Mesenchymal stem cell (in vitro differentiated cells and primary cell): ENCODE data around the gene BCAS4. TPM values are rescaled to one million over a fixed set of nuclear protein-coding genes. Genes with fewer than 3 reads are reported as not detected.

Experiments used
- DNase-seq: peaks from one replicate; pipeline ENCODE4 v3.0.0-alpha.2; 2013
- H2AFZ ChIP-seq: one replicate; pipeline ENCODE4 v1.6.1; 2013; ENCODE audit warnings: low read depth, mild to moderate bottlenecking, control low read depth, inconsistent platforms, low read length, moderate library complexity
- H2AK5ac ChIP-seq: 2 replicates; pipeline ENCODE4 v1.6.1; 2013; ENCODE audit warnings: low read length, moderate library complexity, mild to moderate bottlenecking, inconsistent platforms; ENCODE audit not compliant: severe bottlenecking
- H2BK120ac ChIP-seq: one replicate; pipeline ENCODE4 v1.6.1; 2013; ENCODE audit warnings: low read depth, mild to moderate bottlenecking, inconsistent platforms, low read length, moderate library complexity
- H2BK12ac ChIP-seq, 2 experiments: one replicate each; pipeline ENCODE4 v1.6.1; 2013; ENCODE audit warnings: inconsistent platforms in 2 of 2, low read length in 2 of 2, mild to moderate bottlenecking in 2 of 2, moderate library complexity in 2 of 2, control low read depth in 1 of 2
- H2BK15ac ChIP-seq: one replicate; pipeline ENCODE4 v1.6.1; 2013; ENCODE audit warnings: mild to moderate bottlenecking, low read depth, inconsistent platforms; ENCODE audit not compliant: poor library complexity, severe bottlenecking
- H2BK5ac ChIP-seq: 2 replicates; pipeline ENCODE4 v1.6.1; 2013; ENCODE audit warnings: low read depth, mild to moderate bottlenecking, low read length, control low read depth, inconsistent platforms; ENCODE audit not compliant: poor library complexity, severe bottlenecking
- H3K14ac ChIP-seq, 2 experiments: one replicate each; pipeline ENCODE4 v1.6.1; 2013; ENCODE audit warnings: inconsistent platforms in 2 of 2, low read length in 2 of 2, control low read depth in 1 of 2, mild to moderate bottlenecking in 1 of 2, moderate library complexity in 1 of 2
- H3K18ac ChIP-seq, 2 experiments: one replicate each; pipeline ENCODE4 v1.6.1; 2013; ENCODE audit warnings: inconsistent platforms in 2 of 2, low read length in 2 of 2, control low read depth in 1 of 2, low read depth in 1 of 2, mild to moderate bottlenecking in 1 of 2
- H3K23ac ChIP-seq, 2 experiments: one replicate each; pipeline ENCODE4 v1.6.1; 2013; ENCODE audit warnings: inconsistent platforms in 2 of 2, low read length in 2 of 2, mild to moderate bottlenecking in 2 of 2, moderate library complexity in 2 of 2, control low read depth in 1 of 2
- H3K27ac ChIP-seq: 2 replicates; pipeline ENCODE4 v1.5.1; 2013; ENCODE audit warnings: mild to moderate bottlenecking, moderate library complexity, low read length, control low read depth, inconsistent platforms; ENCODE audit not compliant: poor library complexity, severe bottlenecking
- H3K27me3 ChIP-seq, 2 experiments: 2 replicates each; pipeline versions ENCODE4 v1.6.1 to v1.7.0; 2013; ENCODE audit warnings: low read length in 2 of 2, mild to moderate bottlenecking in 2 of 2, moderate library complexity in 2 of 2, control low read depth in 1 of 2, inconsistent platforms in 1 of 2; ENCODE audit not compliant: control insufficient read depth in 1 of 2, insufficient read depth in 1 of 2
- H3K36me3 ChIP-seq, 2 experiments: 2 replicates each; pipeline versions ENCODE4 v1.6.1 to v1.7.0; 2013; ENCODE audit warnings: low read length in 2 of 2, control low read depth in 1 of 2, inconsistent platforms in 1 of 2, low read depth in 1 of 2, mild to moderate bottlenecking in 1 of 2; ENCODE audit not compliant: insufficient read depth in 2 of 2, control insufficient read depth in 1 of 2
- H3K4ac ChIP-seq, 2 experiments: one replicate each; pipeline ENCODE4 v1.6.1; 2013; ENCODE audit warnings: inconsistent platforms in 2 of 2, low read length in 2 of 2, mild to moderate bottlenecking in 2 of 2, moderate library complexity in 2 of 2, control low read depth in 1 of 2, low read depth in 1 of 2
- H3K4me1 ChIP-seq: 2 replicates; pipeline ENCODE4 v1.6.1; 2013; ENCODE audit warnings: low read depth, low read length, control low read depth; ENCODE audit not compliant: control insufficient read depth, insufficient read depth
- H3K4me2 ChIP-seq: 2 replicates; pipeline ENCODE4 v1.6.1; 2013; ENCODE audit warnings: low read length, mild to moderate bottlenecking, inconsistent platforms; ENCODE audit not compliant: poor library complexity, severe bottlenecking
- H3K4me3 ChIP-seq, 2 experiments: 2 replicates each; pipeline versions ENCODE4 v1.5.1 to v1.7.0; 2013; ENCODE audit warnings: low read length in 2 of 2, mild to moderate bottlenecking in 2 of 2, control low read depth in 1 of 2, low read depth in 1 of 2; ENCODE audit not compliant: insufficient read depth in 1 of 2
- H3K79me1 ChIP-seq: replicated peaks from 2 replicates; pipeline ENCODE4 v1.6.1; 2013; ENCODE audit warnings: mild to moderate bottlenecking, control low read depth, low read length, inconsistent platforms; ENCODE audit not compliant: poor library complexity, severe bottlenecking
- H3K9ac ChIP-seq: 2 replicates; pipeline ENCODE4 v1.7.0; 2013; ENCODE audit warnings: mild to moderate bottlenecking, low read length, moderate library complexity
- H3K9me3 ChIP-seq: 2 replicates; pipeline ENCODE4 v1.7.0; 2013; ENCODE audit warnings: mild to moderate bottlenecking, low read length; ENCODE audit not compliant: control insufficient read depth
- H4K8ac ChIP-seq: one replicate; pipeline ENCODE4 v1.6.1; 2013; ENCODE audit warnings: inconsistent platforms, mild to moderate bottlenecking, low read length, moderate library complexity
- H4K91ac ChIP-seq: one replicate; pipeline ENCODE4 v1.6.1; 2013; ENCODE audit warnings: mild to moderate bottlenecking, low read length, inconsistent platforms
- WGBS: methylation state at CpG from one replicate; pipeline ENCODE4 v1.1.7; 2013; ENCODE audit warnings: mixed read lengths; 5-methylcytosine and 5-hydroxymethylcytosine counted together
- small RNA-seq: library from polyadenylated mRNA; stranded (forward); fragments of <200 nt; extraction: miRNeasy Mini kit (QIAGEN cat#:217004); gene quantifications from one replicate; pipeline ENCODE3, GENCODE V24; 2013; ENCODE audit warnings: low read depth

The BCAS4 gene

DNA sequence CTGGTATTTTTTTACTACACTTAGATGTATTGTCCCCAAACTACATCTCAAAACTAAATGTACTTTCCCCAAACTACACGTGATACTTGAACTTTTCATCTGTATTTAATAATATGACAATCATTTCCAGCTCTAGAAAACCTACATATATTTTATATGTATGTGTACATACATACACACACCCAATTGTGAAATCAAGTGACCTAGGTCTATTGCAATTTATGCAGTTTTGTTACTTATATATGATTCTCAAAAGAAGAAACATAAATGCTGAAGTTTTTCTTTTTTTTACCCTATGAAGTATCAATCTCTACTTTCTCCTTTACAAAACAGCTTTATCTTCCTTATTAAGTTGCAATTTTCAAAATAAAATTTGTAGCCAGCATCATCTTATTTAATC lies 131.7 kb downstream of the BCAS4 start:
- Histone ChIP-seq H2BK120ac (no peak overlapping the region), H2BK12ac (no peak overlapping the region), H3K4me3 (no peak overlapping the region), H3K27me3 (no peaks in the 10 kb centered on the region), H3K23ac (no peak overlapping the region), H3K27ac (no peak overlapping the region), H2AK5ac (no peak overlapping the region), H2BK5ac (no peak overlapping the region), H2AFZ (no peak overlapping the region), H3K4me1 (peaks cover 9% of the 10 kb centered on the region), H3K9ac (no peak overlapping the region), H3K9me3 (no peaks in the 10 kb centered on the region), H3K14ac (no peak overlapping the region), H3K79me1 (no peaks in the 10 kb centered on the region), H2BK15ac (no peak overlapping the region), H4K91ac (no peak overlapping the region), H3K4me2 (no peak overlapping the region), H3K4ac (no peak overlapping the region), H3K36me3 (peaks cover 9 to 37% of the 10 kb centered on the region in 2 experiments), H4K8ac (no peak overlapping the region), H3K18ac (no peak overlapping the region)
- no CpG with 5 or more reads among the region's 1 CpG for WGBS
- no peak for DNase-seq

Small RNAs within 50 kb of the gene (small RNA-seq; reads per million reads assigned to genes)
- not detected for gene TMSB4XP6
